Stomach (tissue), 4 donors: Measurements from ENCODE around the gene FAM180B.

Experiments
- CTCF ChIP-seq, 7 experiments: fragments of 450-650 bp in 4 of 7; fragments of 200-600 bp in 3 of 7; sonication (generic) in 3 of 7; IDR thresholded peaks; one replicate each; pipeline ENCODE4 v1.5.1; 2016 to 2019; ENCODE audit warnings: antibody characterized with exemption in 7 of 7, control low read depth in 2 of 7, mild to moderate bottlenecking in 1 of 7
- EP300 ChIP-seq: sonication (generic); formaldehyde crosslinking; IDR thresholded peaks from one replicate; pipeline ENCODE4 v1.6.1; 2017; ENCODE audit warnings: antibody characterized with exemption
- POLR2A ChIP-seq, 4 donors: fragments of 450-650 bp; IDR thresholded peaks; one replicate each; pipeline ENCODE4 v1.6.1; 2016; ENCODE audit warnings: antibody characterized with exemption in 4 of 4, control low read depth in 2 of 4, mild to moderate bottlenecking in 1 of 4, moderate library complexity in 1 of 4
- POLR2AphosphoS5 ChIP-seq, 3 donors: sonication (generic); formaldehyde crosslinking; IDR thresholded peaks; one replicate each; pipeline ENCODE4 v1.6.1; 2016; ENCODE audit warnings: antibody characterized with exemption in 3 of 3

GRCh38 chr11:47603295-47603694, 16.8 kb downstream of the FAM180B start:
- TF ChIP-seq POLR2A (IDR thresholded peaks at IDR 0.05) (no peak), CTCF (IDR thresholded peaks at IDR 0.05) (no peak), EP300 (no peak), POLR2AphosphoS5 (IDR thresholded peaks at IDR 0.05) (no peak)
